ENCODE results near the gene HEG1. TPM values are rescaled to one million over a fixed set of nuclear protein-coding genes. Genes with fewer than 3 reads are reported as not detected.

The HEG1 gene
- total RNA-seq: 3.8 and 12.3 TPM in 2 replicates

GRCh38 chr3:125055913-125056745, at the start of gene HEG1:
Gene HEG1, minus strand, starts transcription at chr3:125055997. Its CDS starts 107 bp downstream, at chr3:125055890.

GRCh38 chr3:124934577-124934976, 121.2 kb downstream of the HEG1 start, which contains the start of gene MUC13:
Gene MUC13, minus strand, starts transcription at chr3:124934751. Its CDS starts 39 bp downstream, at chr3:124934712.

Other genes starting within 250 kb of the HEG1 start
- gene ITGB5, start 168.6 kb downstream of the HEG1 start, total RNA-seq: 124 and 132 TPM in 2 replicates
- not detected in 2 replicates for gene MUC13, start 121.2 kb downstream of the HEG1 start, total RNA-seq
- gene SLC12A8, start 156.8 kb upstream of the HEG1 start, total RNA-seq: 20.7 and 28.7 TPM in 2 replicates